ENCODE measurements around the gene COPS3. TPM values are rescaled to one million over a fixed set of nuclear protein-coding genes. Genes with fewer than 3 reads are reported as not detected.
A peak's percentile ranks its signal among the peaks of the same experiment; 100 is the strongest.

The COPS3 gene
- total RNA-seq, 1 experiment from 2014 or later, result 157 TPM

- ChIA-PET CTCF (interaction anchor here (0.6 kb wide), 1 partner anchor 11 kb away, joined by 3 read pairs; the partner anchor contains the start of gene COPS3), POLR2A (ENCODE audit: low non-redundant PET) (no interaction called here)
- Histone ChIP-seq H3K9me3 (ENCODE audit: low read depth, low read length, poor library complexity, severe bottlenecking) (no peaks in the 10 kb centered on the region), H3K27ac (ENCODE audit: low read depth, low read length, poor library complexity, severe bottlenecking) (no peak overlapping the region), H3K27me3 (replicated peaks; ENCODE audit: insufficient read depth, low read depth, low read length, poor library complexity) (no peaks in the 10 kb centered on the region), H3K4me3 (ENCODE audit: low read depth, low read length, poor library complexity, severe bottlenecking) (no peak overlapping the region), H3K36me3 (ENCODE audit: insufficient read depth, low read length, poor library complexity, severe bottlenecking) (peaks cover 77% of the 10 kb centered on the region), H3K4me1 (ENCODE audit: insufficient read depth, low read length, poor library complexity, severe bottlenecking) (no peaks in the 10 kb centered on the region)
- BruUV-seq (replicated peaks), result no TSS peak
- no peak for TF ChIP-seq EZH2 (IDR thresholded peaks at IDR 0.05; ENCODE audit: borderline replicate concordance, low read depth, low read length, poor library complexity, severe bottlenecking)
- peak; percentile 42 for TF ChIP-seq CTCF (conservative IDR thresholded peaks at IDR 0.05; ENCODE audit: low read depth, low read length)
- no peak for DNase-seq (ENCODE audit: low spot score)
- intact Hi-C loops (cut with micrococcal nuclease; ENCODE audit: unreplicated experiment), result loop anchor here (5.0 kb wide), 1 partner anchor 53 kb away; no protein-coding TSS in a partner anchor
Observed at GRCh38 chr17:17269926-17270773, 10.9 kb downstream of the COPS3 start.

GRCh38 chr17:17264430-17264829 is 16.6 kb downstream of the COPS3 start:
- no peak for DNase-seq (ENCODE audit: low spot score)
- H3K27me3 ChIP-seq (replicated peaks; ENCODE audit: insufficient read depth, low read depth, low read length, poor library complexity), result no peaks in the 10 kb centered on the region
- H3K9me3 ChIP-seq (ENCODE audit: low read depth, low read length, poor library complexity, severe bottlenecking), result no peaks in the 10 kb centered on the region
- POLR2A ChIA-PET (ENCODE audit: low non-redundant PET), result interaction anchor here (0.6 kb wide), 2 partner anchors 16 to 94 kb away, joined by 4 to 8 read pairs; no protein-coding TSS in a partner anchor
- intact Hi-C loops (cut with micrococcal nuclease; ENCODE audit: unreplicated experiment), result no loop called here
- H3K4me1 ChIP-seq (ENCODE audit: insufficient read depth, low read length, poor library complexity, severe bottlenecking), result no peaks in the 10 kb centered on the region
- peaks cover 76% of the 10 kb centered on the region for H3K36me3 ChIP-seq (ENCODE audit: insufficient read depth, low read length, poor library complexity, severe bottlenecking)
- no peak for TF ChIP-seq CTCF (conservative IDR thresholded peaks at IDR 0.05; ENCODE audit: low read depth, low read length)
- no peak for TF ChIP-seq EZH2 (IDR thresholded peaks at IDR 0.05; ENCODE audit: borderline replicate concordance, low read depth, low read length, poor library complexity, severe bottlenecking)
- CTCF ChIA-PET, result no interaction called here
- no peak overlapping the region for H3K27ac ChIP-seq (ENCODE audit: low read depth, low read length, poor library complexity, severe bottlenecking)
- no TSS peak for BruUV-seq (replicated peaks)
- H3K4me3 ChIP-seq (ENCODE audit: low read depth, low read length, poor library complexity, severe bottlenecking), result no peak overlapping the region

GRCh38 chr17:17258998-17259397 is 22.0 kb downstream of the COPS3 start:
- DNase-seq (ENCODE audit: low spot score), result no peak
- no peak for TF ChIP-seq EZH2 (IDR thresholded peaks at IDR 0.05; ENCODE audit: borderline replicate concordance, low read depth, low read length, poor library complexity, severe bottlenecking)
- no peak for TF ChIP-seq CTCF (conservative IDR thresholded peaks at IDR 0.05; ENCODE audit: low read depth, low read length)
- BruUV-seq (replicated peaks), result no TSS peak
- intact Hi-C loops (cut with micrococcal nuclease; ENCODE audit: unreplicated experiment), result no loop called here
- Histone ChIP-seq H3K4me1 (ENCODE audit: insufficient read depth, low read length, poor library complexity, severe bottlenecking) (no peaks in the 10 kb centered on the region), H3K9me3 (ENCODE audit: low read depth, low read length, poor library complexity, severe bottlenecking) (no peaks in the 10 kb centered on the region), H3K36me3 (ENCODE audit: insufficient read depth, low read length, poor library complexity, severe bottlenecking) (peaks cover 68% of the 10 kb centered on the region), H3K27ac (ENCODE audit: low read depth, low read length, poor library complexity, severe bottlenecking) (no peak overlapping the region), H3K27me3 (replicated peaks; ENCODE audit: insufficient read depth, low read depth, low read length, poor library complexity) (no peaks in the 10 kb centered on the region), H3K4me3 (ENCODE audit: low read depth, low read length, poor library complexity, severe bottlenecking) (no peak overlapping the region)
- CTCF ChIA-PET, result no interaction called here
- POLR2A ChIA-PET (ENCODE audit: low non-redundant PET), result no interaction called here
